Astrocyte of the cerebellum (primary cell): ENCODE measurements around the gene SLC51A.

Experiments used
- DNase-seq: peaks from one replicate; pipeline ENCODE4 v3.0.0-alpha.2; 2011; ENCODE audit warnings: low read depth
- H3K4me3 ChIP-seq: 2 replicates; pipeline ENCODE4 v1.5.1; 2011; ENCODE audit warnings: mild to moderate bottlenecking, low read depth, low read length, moderate library complexity
- in situ Hi-C: cut with HindIII; loops from 2 replicates; pipeline ENCODE4 v1.10.0; 2017; ENCODE audit warnings: low sequenced_read_pairs
- TF ChIP-seq, protein P1 (sequence below): IDR thresholded peaks from 2 replicates; pipeline ENCODE4 v1.5.1; 2012; ENCODE audit warnings: low read length, low read depth, moderate library complexity, mild to moderate bottlenecking; ENCODE audit errors: missing control alignments

The SLC51A gene

DNA sequence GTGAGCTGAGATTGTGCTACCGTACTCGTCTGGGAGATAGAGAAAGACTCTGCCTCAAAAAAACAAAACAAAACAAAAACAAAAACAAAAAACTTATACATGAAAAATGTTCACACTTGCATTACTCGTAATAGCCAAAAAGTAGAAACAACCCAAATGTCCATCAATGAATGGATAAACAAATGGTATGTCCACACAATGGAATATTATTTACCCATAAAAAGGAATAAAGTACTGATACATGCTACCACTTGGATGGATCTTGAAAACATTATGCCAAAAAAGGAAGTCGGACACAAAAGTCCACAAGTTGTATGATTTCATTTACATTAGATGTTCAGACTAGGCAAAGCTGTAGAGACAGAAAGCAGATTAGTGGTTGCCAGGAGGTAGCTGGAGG, 44.5 kb downstream of the SLC51A start:
- DNase-seq = no peak
- no peak overlapping the region for H3K4me3 ChIP-seq
- TF ChIP-seq, protein P1, sequence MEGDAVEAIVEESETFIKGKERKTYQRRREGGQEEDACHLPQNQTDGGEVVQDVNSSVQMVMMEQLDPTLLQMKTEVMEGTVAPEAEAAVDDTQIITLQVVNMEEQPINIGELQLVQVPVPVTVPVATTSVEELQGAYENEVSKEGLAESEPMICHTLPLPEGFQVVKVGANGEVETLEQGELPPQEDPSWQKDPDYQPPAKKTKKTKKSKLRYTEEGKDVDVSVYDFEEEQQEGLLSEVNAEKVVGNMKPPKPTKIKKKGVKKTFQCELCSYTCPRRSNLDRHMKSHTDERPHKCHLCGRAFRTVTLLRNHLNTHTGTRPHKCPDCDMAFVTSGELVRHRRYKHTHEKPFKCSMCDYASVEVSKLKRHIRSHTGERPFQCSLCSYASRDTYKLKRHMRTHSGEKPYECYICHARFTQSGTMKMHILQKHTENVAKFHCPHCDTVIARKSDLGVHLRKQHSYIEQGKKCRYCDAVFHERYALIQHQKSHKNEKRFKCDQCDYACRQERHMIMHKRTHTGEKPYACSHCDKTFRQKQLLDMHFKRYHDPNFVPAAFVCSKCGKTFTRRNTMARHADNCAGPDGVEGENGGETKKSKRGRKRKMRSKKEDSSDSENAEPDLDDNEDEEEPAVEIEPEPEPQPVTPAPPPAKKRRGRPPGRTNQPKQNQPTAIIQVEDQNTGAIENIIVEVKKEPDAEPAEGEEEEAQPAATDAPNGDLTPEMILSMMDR = no peak
- in situ Hi-C loops = no loop called here

DNA sequence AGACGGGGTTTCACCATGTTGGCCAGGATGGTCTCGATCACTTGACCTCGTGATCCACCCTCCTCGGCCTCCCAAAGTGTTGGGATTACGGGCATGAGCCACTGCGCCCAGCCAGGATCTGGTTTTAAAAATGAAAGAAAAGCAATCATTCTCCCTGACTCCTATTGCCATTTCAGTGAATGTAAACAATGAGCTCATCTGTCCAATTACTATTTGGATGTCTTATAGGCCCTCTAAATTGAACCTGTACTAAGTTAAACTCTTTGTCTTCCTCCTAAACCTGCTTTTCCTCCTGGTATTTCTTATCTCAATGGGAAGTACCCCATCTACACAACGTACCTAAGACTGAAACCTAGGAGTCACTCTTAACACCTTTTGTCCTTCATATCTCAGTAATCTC, 47.5 kb downstream of the SLC51A start:
- TF ChIP-seq, protein P1 = no peak
- in situ Hi-C loops = no loop called here
- DNase-seq = no peak
- H3K4me3 ChIP-seq = no peak overlapping the region

DNA sequence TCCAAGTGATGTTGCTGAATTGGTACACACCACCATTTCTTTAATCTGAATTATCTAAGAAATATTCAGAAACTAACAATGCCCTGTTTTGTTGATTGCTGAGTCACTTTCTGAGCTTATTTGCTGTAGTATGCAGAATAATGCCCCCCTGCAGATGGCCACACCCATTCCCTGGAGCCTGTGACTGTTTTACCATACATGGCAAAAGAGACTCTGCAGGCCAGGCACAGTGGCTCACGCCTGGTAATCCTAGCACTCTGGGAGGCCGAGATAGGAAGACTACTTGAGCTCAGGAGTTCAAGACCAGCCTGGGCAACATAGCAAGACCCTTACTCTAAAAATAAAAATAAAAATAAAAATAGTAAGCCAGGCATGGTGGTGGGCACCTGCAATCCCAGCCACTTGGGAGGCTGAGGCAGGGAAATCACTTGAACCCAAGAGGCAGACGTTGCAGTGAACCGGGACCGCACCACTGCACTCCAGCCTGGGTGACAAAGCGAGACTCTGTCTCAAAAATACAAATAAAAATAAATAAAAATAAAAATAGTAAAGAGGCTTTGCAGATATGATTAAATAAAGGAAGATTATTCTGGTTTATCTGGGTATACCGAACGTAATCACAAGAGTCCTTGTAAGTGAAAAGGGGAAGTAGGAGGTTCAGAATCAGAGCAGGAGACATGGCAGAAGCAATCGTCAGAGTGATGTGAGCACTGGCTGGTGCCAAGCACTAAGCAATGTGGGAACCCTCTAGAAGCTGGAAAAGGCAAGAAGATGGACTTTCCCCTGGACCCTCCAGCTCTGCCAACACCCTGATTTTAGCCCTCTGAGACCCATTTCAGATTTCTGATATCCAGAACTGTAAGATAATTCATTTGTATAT, 52.2 kb downstream of the SLC51A start:
- in situ Hi-C loops = no loop called here
- TF ChIP-seq, protein P1 = no peak
- no peak overlapping the region for H3K4me3 ChIP-seq
- DNase-seq = peak; percentile 76

DNA sequence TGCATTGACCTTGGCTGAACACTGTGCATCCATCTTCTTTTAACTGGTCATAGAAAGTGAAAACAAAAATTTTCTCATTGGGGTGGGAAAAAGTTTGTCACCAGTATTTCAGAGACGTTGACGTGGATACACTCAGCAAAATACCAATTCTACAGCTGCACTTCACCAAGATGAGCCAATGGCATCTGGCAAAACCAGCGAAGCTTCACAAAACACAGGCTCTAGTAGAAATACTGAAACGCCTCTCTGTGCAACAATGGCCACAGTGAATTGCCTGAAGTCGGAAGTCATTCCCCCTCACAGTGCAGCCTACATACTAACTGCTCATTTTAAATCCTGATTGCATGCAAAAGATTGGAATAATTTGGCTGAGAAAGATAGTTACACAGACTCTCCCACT, 54.2 kb downstream of the SLC51A start:
- no peak for DNase-seq
- in situ Hi-C loops = no loop called here

DNA sequence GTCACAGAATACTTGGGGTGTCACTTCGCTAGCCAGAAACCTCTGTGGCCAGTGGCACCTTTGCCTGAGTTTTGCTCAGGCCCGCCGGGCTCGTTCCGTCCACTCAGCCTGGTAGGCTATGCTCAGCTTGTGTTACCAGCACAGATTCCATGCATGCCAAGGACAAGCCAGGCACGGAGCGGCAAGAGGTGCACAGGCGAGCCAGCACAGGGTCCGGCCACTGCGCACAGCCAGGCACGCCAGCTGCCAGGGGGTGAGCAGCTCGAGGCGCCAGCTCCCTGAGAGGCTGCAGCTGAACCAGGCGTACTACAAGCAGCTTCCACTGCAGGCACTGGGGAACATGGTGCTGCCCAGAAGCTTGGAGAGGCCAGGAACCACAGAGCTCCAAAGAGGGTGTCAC, 56.5 kb downstream of the SLC51A start:
- H3K4me3 ChIP-seq = no peak overlapping the region
- TF ChIP-seq, protein P1 = no peak
- in situ Hi-C loops = no loop called here
- DNase-seq = no peak

More for the DNA sequence above, 54.2 kb downstream of the SLC51A start:
- TF ChIP-seq, protein P1 = no peak
- no peak overlapping the region for H3K4me3 ChIP-seq

DNA sequence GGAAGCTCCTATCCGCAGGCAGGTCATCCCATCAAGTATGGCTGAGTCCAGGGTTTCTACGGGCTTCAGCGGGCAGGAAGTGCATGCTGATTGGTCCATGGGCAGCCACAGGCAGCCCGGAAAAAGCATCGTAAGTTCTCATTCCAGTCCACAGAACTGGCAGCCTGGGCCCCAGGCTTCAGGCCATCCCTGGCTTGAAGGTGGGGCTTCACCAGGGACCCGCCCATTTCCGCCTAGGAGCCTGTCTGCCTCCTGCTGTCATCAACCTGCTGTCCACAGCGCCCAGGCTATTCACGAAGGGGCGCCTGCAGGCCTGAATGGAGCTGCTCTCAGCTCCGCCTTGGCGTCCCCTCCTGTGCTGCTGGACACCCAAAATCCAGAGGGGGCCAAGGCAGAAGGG, 57.3 kb downstream of the SLC51A start:
- DNase-seq = no peak
- in situ Hi-C loops = no loop called here
- TF ChIP-seq, protein P1 = no peak

More for the DNA sequence above, 57.3 kb downstream of the SLC51A start:
- H3K4me3 ChIP-seq = no peak overlapping the region
